ENCODE results near the gene ZFP36. TPM values are rescaled to one million over a fixed set of nuclear protein-coding genes. Genes with fewer than 3 reads are reported as not detected.

ZFP36 gene
- total and polyA plus RNA-seq, 2 of the 8 experiments (the other 6 are each of a cell fraction or from before 2014, with no cell fraction given) = 4.0 to 10.9 TPM

- Histone ChIP-seq H3K23ac (ENCODE audit: insufficient read length) (no peak overlapping the region), H2BK20ac (ENCODE audit: low read length) (no peak overlapping the region), H4K5ac (ENCODE audit: insufficient read length, low read depth, low read length) (no peak overlapping the region), H2BK120ac (replicated peaks; ENCODE audit: low read depth, low read length) (no peak overlapping the region), H4K8ac (ENCODE audit: extremely low read depth, insufficient read depth, low read length) (no peak overlapping the region), H2AK5ac (ENCODE audit: low read depth, low read length) (no peak overlapping the region; the same call in 1 of the 2 replicates), H3K9me3 (ENCODE audit: insufficient read depth in 2 of 2, low read depth in 1 of 2, low read length in 1 of 2) (no peaks in the 10 kb centered on the region), H2BK15ac (ENCODE audit: low read length) (no peak overlapping the region; the same call in 1 of the 2 replicates), H3K4me1 (replicated peaks in 1 of 4; ENCODE audit: control insufficient read depth in 3 of 4, insufficient read depth in 4 of 4, low read length in 3 of 4) (peaks cover 0 to 3% (median under 1%) of the 10 kb centered on the region in 4 experiments; a peak in 3 of 7 replicates), H3K56ac (replicated peaks; ENCODE audit: insufficient read length, low read depth, low read length) (no peak overlapping the region), H2BK12ac (ENCODE audit: low read depth, low read length) (no peak overlapping the region), H3K79me2 (ENCODE audit: control insufficient read depth in 1 of 2, insufficient read depth in 2 of 2, low read length in 2 of 2) (peaks cover 15 to 65% of the 10 kb centered on the region in 2 experiments), H3K27me3 (replicated peaks in 1 of 4; ENCODE audit: control insufficient read depth in 3 of 4, extremely low read depth in 1 of 4, insufficient read depth in 3 of 4, low read length in 3 of 4) (no peaks in the 10 kb centered on the region), H3K14ac (ENCODE audit: insufficient read length) (no peak overlapping the region), H3K18ac (ENCODE audit: extremely low read depth, low read length) (no peak overlapping the region), H4K91ac (replicated peaks; ENCODE audit: insufficient read length, low read length) (no peak overlapping the region), H3K27ac (ENCODE audit: low read depth, low read length) (no peak overlapping the region), H3K4me3 (ENCODE audit: extremely low read depth in 1 of 4, insufficient read depth in 2 of 4, low read depth in 3 of 4, low read length in 4 of 4) (peak overlapping the region; percentile 80 to 94 (median 88); a peak in 7 of 8 replicates), H3K4me2 (ENCODE audit: insufficient read depth in 1 of 2, low read depth in 2 of 2, low read length in 2 of 2) (peak overlapping the region; percentile 89 to 99), H4K20me1 (replicated peaks in 1 of 2; ENCODE audit: control insufficient read depth in 1 of 2, insufficient read depth in 2 of 2, low read length in 2 of 2) (peaks cover 10 to 14% of the 10 kb centered on the region in 2 experiments), H2AFZ (ENCODE audit: low read length) (no peak overlapping the region), H3K36me3 (ENCODE audit: control insufficient read depth in 2 of 4, insufficient read depth in 4 of 4, low read length in 3 of 4) (peaks cover 0 to 9% (median 0%) of the 10 kb centered on the region in 4 experiments; a peak in 2 of 8 replicates), H3K79me1 (ENCODE audit: low read depth, low read length) (peaks cover 12% of the 10 kb centered on the region), H3K23me2 (ENCODE audit: low read depth, low read length) (peaks cover 6% of the 10 kb centered on the region; the same call in 1 of the 2 replicates), H3K9ac (replicated peaks in 1 of 4; ENCODE audit: extremely low read depth in 1 of 4, low read depth in 3 of 4, low read length in 3 of 4) (no peak overlapping the region), H3K4ac (replicated peaks; ENCODE audit: insufficient read length, low read depth, low read length) (no peak overlapping the region), H2BK5ac (ENCODE audit: low read depth, low read length) (no peak overlapping the region)
- ChIA-PET CTCF (ENCODE audit: partially characterized antibody) (interaction anchor here (0.7 to 2.1 kb wide), 5 partner anchors 11 to 30 kb away, joined by 3 to 8 read pairs (median 3); no protein-coding TSS in a partner anchor), POLR2A (ENCODE audit: partially characterized antibody) (interaction anchor here (0.9 to 47.8 kb wide), 9 partner anchors 9 to 87 kb away, joined by 3 to 1154 read pairs (median 4); partner anchors contain the start of genes EID2B, PLEKHG2, RPS16 and SELENOV)
- 93% methylated on average over 16 of the region's 16 CpGs; no CpG with 5 or more reads in 1 of the 2 experiments for WGBS, 2 experiments (ENCODE audit: extremely low coverage in 1 of 2, insufficient coverage in 1 of 2, insufficient read length in 1 of 2, insufficient replicate concordance in 2 of 2, low coverage in 1 of 2, low lambda C conversion rate in 2 of 2, missing lambda C conversion rate in 1 of 2)
- FAIRE-seq = no peak
- no peak for DNase-seq (ENCODE audit: low read depth in 1 of 2, low spot score in 2 of 2)
- TF ChIP-seq TEAD4 (IDR thresholded peaks at IDR 0.05; ENCODE audit: low read depth, low read length) (no peak), E2F6 (IDR thresholded peaks at IDR 0.05) (no peak), ASH2L (IDR thresholded peaks at IDR 0.05; ENCODE audit: low read length) (no peak), TCF12 (IDR thresholded peaks at IDR 0.05; ENCODE audit: low read depth, low read length) (no peak), HDAC2 (IDR thresholded peaks at IDR 0.05; ENCODE audit: borderline replicate concordance in 1 of 2, low read depth in 2 of 2, low read length in 2 of 2) (no peak), TAF1 (IDR thresholded peaks at IDR 0.05; ENCODE audit: low read depth, low read length) (no peak), SP4 (IDR thresholded peaks at IDR 0.05; ENCODE audit: low read length) (no peak), PHF8 (conservative IDR thresholded peaks at IDR 0.05; ENCODE audit: low read depth, low read length) (no peak), SUZ12 (IDR thresholded peaks at IDR 0.05; ENCODE audit: low read length) (no peak), CHD1 (IDR thresholded peaks at IDR 0.05; ENCODE audit: low read depth, low read length) (no peak), NANOG (IDR thresholded peaks at IDR 0.05; ENCODE audit: insufficient read depth, low read depth, low read length, poor library complexity, severe bottlenecking) (no peak)
Observed at GRCh38 chr19:39446365-39447084, 39.9 kb downstream of the ZFP36 start.

Measured in H1 (cell line).